DOHH2 (cell line): ENCODE results near the gene ZNF738.

ENCODE experiments used
- H3F3A ChIP-seq: fragments of 200-600 bp; sonication (generic), shearing (Covaris generic); 2 replicates; pipeline ENCODE4 v1.6.0; 2016; ENCODE audit warnings: antibody characterized with exemption, mild to moderate bottlenecking; ENCODE audit not compliant: control insufficient read depth, insufficient read depth
- H3K27ac ChIP-seq: fragments of 200-600 bp; sonication (generic); 2 replicates; pipeline ENCODE4 v1.5.1; 2014; ENCODE audit warnings: low read depth, mild to moderate bottlenecking, low read length, moderate library complexity
- H3K27me3 ChIP-seq: fragments of 200-600 bp; sonication (generic); 2 replicates; pipeline ENCODE4 v1.6.1; 2014; ENCODE audit warnings: mild to moderate bottlenecking, low read length, mixed read lengths; ENCODE audit not compliant: control insufficient read depth
- H3K36me3 ChIP-seq: fragments of 200-600 bp; sonication (generic); 2 replicates; pipeline ENCODE4 v1.6.1; 2014; ENCODE audit warnings: mild to moderate bottlenecking, low read length, moderate library complexity, mixed read lengths; ENCODE audit not compliant: control insufficient read depth
- H3K4me1 ChIP-seq: fragments of 200-600 bp; sonication (generic); 2 replicates; pipeline ENCODE4 v1.6.1; 2014; ENCODE audit warnings: mild to moderate bottlenecking, low read length, mixed read lengths; ENCODE audit not compliant: control insufficient read depth
- H3K4me2 ChIP-seq: fragments of 200-600 bp; sonication (generic); 2 replicates; pipeline ENCODE4 v1.6.0; 2014; ENCODE audit warnings: mild to moderate bottlenecking, low read length, moderate library complexity
- H3K4me3 ChIP-seq: fragments of 200-600 bp; sonication (generic); 2 replicates; pipeline ENCODE4 v1.5.1; 2014; ENCODE audit warnings: mild to moderate bottlenecking, low read length, mixed read lengths
- H3K79me2 ChIP-seq: fragments of 200-600 bp; sonication (generic); 2 replicates; pipeline ENCODE4 v1.6.1; 2014; ENCODE audit warnings: mild to moderate bottlenecking, low read length, mixed read lengths; ENCODE audit not compliant: control insufficient read depth
- H3K9me2 ChIP-seq: fragments of 200-600 bp; sonication (generic); replicated peaks from 2 replicates; pipeline ENCODE4 v1.6.1; 2014; ENCODE audit warnings: mild to moderate bottlenecking, low read length, mixed read lengths; ENCODE audit not compliant: control insufficient read depth
- H3K9me3 ChIP-seq: fragments of 200-600 bp; sonication (generic); 2 replicates; pipeline ENCODE4 v1.6.1; 2014; ENCODE audit warnings: antibody characterized with exemption, low read length, mixed read lengths; ENCODE audit not compliant: control insufficient read depth, insufficient read depth
- H4K20me1 ChIP-seq: fragments of 200-600 bp; sonication (generic); 2 replicates; pipeline ENCODE4 v1.6.0; 2014; ENCODE audit warnings: low read depth, mild to moderate bottlenecking, antibody characterized with exemption, low read length, moderate library complexity; ENCODE audit not compliant: control insufficient read depth, insufficient read depth
- CTCF ChIP-seq: fragments of 200-600 bp; sonication (generic); IDR thresholded peaks from one replicate; pipeline ENCODE4 v1.5.1; 2014; ENCODE audit warnings: antibody characterized with exemption, mild to moderate bottlenecking, low read depth, low read length; ENCODE audit not compliant: poor library complexity, severe bottlenecking
- EZH2phosphoT487 ChIP-seq: fragments of 200-600 bp; sonication (generic); IDR thresholded peaks from 2 replicates; pipeline ENCODE4 v1.6.1; 2017; ENCODE audit warnings: borderline replicate concordance, mild to moderate bottlenecking, antibody characterized with exemption, low read length, moderate library complexity, mixed read lengths

The ZNF738 gene

DNA sequence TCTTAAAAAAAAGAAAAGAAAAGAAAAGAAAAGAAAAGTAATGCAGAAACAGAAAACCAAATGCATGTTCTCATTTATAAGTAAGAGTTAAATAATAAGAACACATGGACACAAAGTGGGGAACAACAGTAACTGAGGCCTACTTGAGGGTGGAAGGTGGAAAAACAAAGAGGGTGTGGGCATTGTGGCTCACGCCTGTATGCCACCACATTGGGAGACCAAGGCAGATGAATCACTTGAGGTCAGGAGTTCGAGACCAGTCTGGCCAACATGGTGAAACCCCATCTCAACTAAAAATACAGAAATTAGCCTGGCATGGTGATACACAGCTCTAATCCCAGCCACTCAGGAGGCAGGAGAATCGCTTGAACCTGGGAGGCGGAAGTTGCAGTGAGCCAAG, 37.7 kb upstream of the ZNF738 start:
- no peaks in the 10 kb centered on the region for H3F3A ChIP-seq
- H3K27ac ChIP-seq, result no peak overlapping the region
- no peak overlapping the region for H3K4me3 ChIP-seq
- H3K4me1 ChIP-seq, result no peaks in the 10 kb centered on the region
- TF ChIP-seq EZH2phosphoT487 (no peak), CTCF (no peak)
- no peak overlapping the region for H3K4me2 ChIP-seq
- H3K79me2 ChIP-seq, result peaks cover 92% of the 10 kb centered on the region
- H3K9me3 ChIP-seq, result peaks cover 13% of the 10 kb centered on the region
- no peaks in the 10 kb centered on the region for H4K20me1 ChIP-seq
- no peaks in the 10 kb centered on the region for H3K9me2 ChIP-seq
- H3K36me3 ChIP-seq, result peaks cover 40% of the 10 kb centered on the region
- no peaks in the 10 kb centered on the region for H3K27me3 ChIP-seq

DNA sequence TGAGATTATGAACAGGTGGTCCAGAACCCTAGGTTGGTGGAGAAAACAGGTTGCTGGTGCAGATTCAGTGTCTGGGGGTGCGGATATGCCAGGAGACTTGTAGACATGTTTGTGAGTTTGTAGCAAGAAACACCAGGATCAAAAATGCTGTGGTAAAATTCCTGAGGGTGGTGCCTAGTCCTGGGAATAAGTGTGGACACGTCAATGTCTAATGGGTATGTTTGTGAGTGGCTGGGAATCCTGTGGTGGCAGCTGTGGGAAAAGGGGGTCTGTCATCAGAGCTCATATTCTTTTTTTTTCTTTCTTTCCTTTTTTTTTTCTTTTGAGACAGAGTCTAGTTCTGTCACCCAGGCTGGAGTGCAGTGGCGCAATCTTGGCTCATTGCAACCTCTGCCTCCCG, 36.8 kb upstream of the ZNF738 start:
- Histone ChIP-seq H3K9me2 (no peaks in the 10 kb centered on the region), H3K36me3 (peaks cover 47% of the 10 kb centered on the region), H3K27ac (no peak overlapping the region), H4K20me1 (no peaks in the 10 kb centered on the region), H3F3A (no peaks in the 10 kb centered on the region), H3K4me2 (no peak overlapping the region), H3K79me2 (peaks cover 95% of the 10 kb centered on the region), H3K9me3 (peaks cover 17% of the 10 kb centered on the region), H3K4me1 (no peaks in the 10 kb centered on the region), H3K27me3 (no peaks in the 10 kb centered on the region), H3K4me3 (no peak overlapping the region)
- TF ChIP-seq CTCF (no peak), EZH2phosphoT487 (no peak)

DNA sequence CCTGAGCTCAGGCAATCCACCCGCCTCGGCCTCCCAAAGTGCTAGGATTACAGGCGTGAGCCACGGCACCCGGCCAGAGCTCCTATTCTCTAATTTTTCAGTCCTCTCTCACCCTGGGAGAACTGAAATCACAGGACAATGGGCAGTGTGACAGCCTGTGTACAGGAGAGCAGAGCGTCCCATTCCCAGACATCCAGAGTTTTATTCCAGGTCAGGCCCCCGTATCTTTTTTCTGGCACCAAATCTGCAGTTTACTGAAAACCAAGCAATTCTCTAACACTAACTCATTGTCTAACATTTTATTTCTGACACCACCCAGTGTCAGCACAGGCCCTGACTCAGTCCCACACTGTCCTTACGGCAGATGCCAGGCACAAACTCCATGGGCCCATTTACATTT, 36.3 kb upstream of the ZNF738 start:
- Histone ChIP-seq H3K36me3 (peaks cover 51% of the 10 kb centered on the region), H3K4me1 (peaks cover 1% of the 10 kb centered on the region), H3K9me3 (peaks cover 17% of the 10 kb centered on the region), H3K27me3 (no peaks in the 10 kb centered on the region), H4K20me1 (no peaks in the 10 kb centered on the region), H3K79me2 (peaks cover 94% of the 10 kb centered on the region), H3K4me3 (no peak overlapping the region), H3K9me2 (no peaks in the 10 kb centered on the region), H3K27ac (no peak overlapping the region), H3K4me2 (no peak overlapping the region), H3F3A (no peaks in the 10 kb centered on the region)
- no peak for TF ChIP-seq EZH2phosphoT487
- no peak for TF ChIP-seq CTCF

DNA sequence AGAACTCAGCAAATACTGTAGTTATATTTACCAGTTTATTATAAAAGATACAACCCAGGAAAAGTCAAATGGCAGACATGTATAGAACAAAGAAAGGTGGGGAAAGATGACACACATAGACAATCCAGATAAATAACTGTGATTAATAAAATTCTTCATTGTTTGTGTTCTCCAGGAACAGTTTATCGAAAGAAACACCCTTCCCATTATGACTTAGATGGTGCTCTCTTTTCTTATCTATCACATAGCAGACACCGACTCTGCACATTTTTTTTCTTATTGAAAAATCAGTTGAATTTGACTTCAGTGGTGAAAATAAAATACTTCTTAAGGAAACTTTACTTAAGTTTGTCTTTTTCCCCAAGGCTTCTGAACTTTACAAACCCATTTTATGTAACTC, 35.8 kb upstream of the ZNF738 start:
- H3K4me3 ChIP-seq, result no peak overlapping the region
- TF ChIP-seq CTCF (no peak), EZH2phosphoT487 (no peak)
- peaks cover 6% of the 10 kb centered on the region for H3K4me1 ChIP-seq
- peaks cover 54% of the 10 kb centered on the region for H3K36me3 ChIP-seq
- H3K27ac ChIP-seq, result no peak overlapping the region
- no peak overlapping the region for H3K4me2 ChIP-seq
- peaks cover 17% of the 10 kb centered on the region for H3K9me3 ChIP-seq
- H3K9me2 ChIP-seq, result no peaks in the 10 kb centered on the region
- no peaks in the 10 kb centered on the region for H4K20me1 ChIP-seq
- peaks cover 94% of the 10 kb centered on the region for H3K79me2 ChIP-seq
- H3K27me3 ChIP-seq, result no peaks in the 10 kb centered on the region
- no peaks in the 10 kb centered on the region for H3F3A ChIP-seq
